HepG2 (cell line): ENCODE data around the gene RPTOR. TPM values are rescaled to one million over a fixed set of nuclear protein-coding genes. Genes with fewer than 3 reads are reported as not detected.

Source experiments
- ATAC-seq: fragments of 200-7000 bp; cut with Tn5 transposase; 3 replicates; pipeline ENCODE4 v1.9.1; 2020; ENCODE audit warnings: mild to moderate bottlenecking, moderate library complexity
- BruUV-seq: library from RNA; stranded (reverse); fragments of 400-500 nt; replicated peaks from 2 replicates; lab custom pipeline; 2021; lab: Mats Ljungman, UMichigan
- CTCF ChIA-PET: fragments of 300-600 bp; formaldehyde crosslinking; extraction: SDS; loops from one replicate; lab custom pipeline; 2021; ENCODE audit warnings: low total read pairs, inconsistent platforms, low intra/inter-chr PET ratio; lab: Yijun Ruan, JAX
- POLR2A ChIA-PET: fragments of 350-600 bp; sonication (Branson Sonifier 250); formaldehyde crosslinking; loops from one replicate; lab custom pipeline; 2020; ENCODE audit warnings: antibody characterized with exemption, inconsistent platforms; lab: Yijun Ruan, JAX
- DNase-seq: peaks from one replicate; pipeline ENCODE4 v3.0.0-alpha.2; 2015; ENCODE audit warnings: low spot score
- FAIRE-seq: peaks from 3 replicates; lab custom pipeline; 2011; peaks lifted over from hg19 to GRCh38; lab: Jason Lieb, UNC
- H2AFZ ChIP-seq: one replicate; pipeline ENCODE4 v1.6.1; 2011; ENCODE audit warnings: low read length, inconsistent platforms
- H3K27ac ChIP-seq: fragments of 300-600 bp; 3 replicates; pipeline ENCODE4 v1.8.0; 2011; ENCODE audit warnings: mixed run types, mild to moderate bottlenecking, mixed read lengths, low read length, inconsistent platforms; ENCODE audit not compliant: insufficient read depth; ENCODE audit errors: extremely low read length
- H3K27me3 ChIP-seq, 2 experiments: fragments of 200-600 bp in 1 of 2; 2 replicates in 1 of 2; 3 replicates in 1 of 2; pipeline versions ENCODE4 v1.6.0 to v1.8.0; 2011; ENCODE audit warnings: low read length in 2 of 2, mild to moderate bottlenecking in 2 of 2, moderate library complexity in 2 of 2, inconsistent platforms in 1 of 2; ENCODE audit not compliant: insufficient read depth in 2 of 2, control insufficient read depth in 1 of 2
- H3K36me3 ChIP-seq, 2 experiments: fragments of 200-600 bp in 1 of 2; replicated peaks in 1 of 2; 2 replicates in 1 of 2; 3 replicates in 1 of 2; pipeline versions ENCODE4 v1.5.1 to v1.8.0; 2011; ENCODE audit warnings: low read length in 2 of 2, inconsistent platforms in 1 of 2; ENCODE audit not compliant: insufficient read depth in 2 of 2, control insufficient read depth in 1 of 2
- H3K4me1 ChIP-seq: 2 replicates; pipeline ENCODE4 v1.5.1; 2012; ENCODE audit warnings: low read length, inconsistent platforms; ENCODE audit not compliant: insufficient read depth
- H3K4me2 ChIP-seq: 2 replicates; pipeline ENCODE4 v1.6.0; 2011; ENCODE audit warnings: low read depth, low read length, inconsistent platforms
- H3K4me3 ChIP-seq, 3 experiments: fragments of 200-600 bp in 1 of 3; sonication (generic), shearing (Covaris generic) in 1 of 3; replicated peaks in 1 of 3; 2 replicates each; pipeline ENCODE4 v1.5.1; 2011 to 2016; ENCODE audit warnings: low read length in 3 of 3, inconsistent platforms in 2 of 3, low read depth in 2 of 3, mild to moderate bottlenecking in 2 of 3, control low read depth in 1 of 3, mixed read lengths in 1 of 3; ENCODE audit not compliant: insufficient read depth in 1 of 3
- H3K79me2 ChIP-seq: one replicate; pipeline ENCODE4 v1.6.1; 2011; ENCODE audit warnings: low read length, inconsistent platforms; ENCODE audit not compliant: insufficient read depth
- H3K9ac ChIP-seq: 2 replicates; pipeline ENCODE4 v1.6.0; 2011; ENCODE audit warnings: mild to moderate bottlenecking, low read depth, low read length, inconsistent platforms; ENCODE audit not compliant: insufficient read depth
- H3K9me3 ChIP-seq: 2 replicates; pipeline ENCODE4 v1.5.1; 2012; ENCODE audit warnings: mild to moderate bottlenecking, low read length
- H4K20me1 ChIP-seq: 2 replicates; pipeline ENCODE4 v1.6.0; 2011; ENCODE audit warnings: inconsistent platforms, mild to moderate bottlenecking, low read length, moderate library complexity; ENCODE audit not compliant: insufficient read depth
- BRD4 ChIP-seq: sonication (generic); formaldehyde crosslinking; IDR thresholded peaks from 2 replicates; pipeline ENCODE4 v1.4.0; 2020; ENCODE audit warnings: missing genetic modification reagents
- EZH2 ChIP-seq: conservative IDR thresholded peaks from 2 replicates; pipeline ENCODE4 v1.6.1; 2012; ENCODE audit warnings: mild to moderate bottlenecking, low read depth, low read length, moderate library complexity
- FOXO1 ChIP-seq: sonication (generic); formaldehyde crosslinking; IDR thresholded peaks from 2 replicates; pipeline ENCODE4 v1.4.0; 2020; ENCODE audit warnings: missing genetic modification reagents
- HOXA9 ChIP-seq: sonication (generic); formaldehyde crosslinking; IDR thresholded peaks from 2 replicates; pipeline ENCODE4 v1.8.1; 2022; ENCODE audit warnings: missing genetic modification reagents, mild to moderate bottlenecking, moderate library complexity, borderline replicate concordance
- MNT ChIP-seq: fragments of 450-650 bp; IDR thresholded peaks from 2 replicates; pipeline ENCODE4 v1.6.1; 2016
- NR2F6 ChIP-seq, 2 experiments: IDR thresholded peaks; 2 replicates each; pipeline ENCODE4 v1.6.1; 2016; ENCODE audit warnings: antibody characterized with exemption in 1 of 2, mild to moderate bottlenecking in 1 of 2
- PHF5A ChIP-seq: IDR thresholded peaks from one replicate; pipeline ENCODE4 v1.6.1; 2018; ENCODE audit warnings: low read depth, missing genetic modification reagents; ENCODE audit not compliant: unreplicated experiment
- RARA ChIP-seq: IDR thresholded peaks from 2 replicates; pipeline ENCODE4 v1.6.1; 2016; ENCODE audit warnings: missing genetic modification reagents, missing compliant biosample characterization
- STAT5B ChIP-seq: sonication (generic); formaldehyde crosslinking; IDR thresholded peaks from 2 replicates; pipeline ENCODE4 v1.4.0; 2020; ENCODE audit warnings: missing genetic modification reagents
- ZNF3 ChIP-seq: IDR thresholded peaks from 2 replicates; pipeline ENCODE4 v1.7.0; 2017; ENCODE audit warnings: inconsistent platforms
- ZNF317 ChIP-seq: sonication (generic); formaldehyde crosslinking; IDR thresholded peaks from 2 replicates; pipeline ENCODE4 v1.5.0; 2020; ENCODE audit warnings: mild to moderate bottlenecking, missing genetic modification reagents
- ZNF367 ChIP-seq: sonication (generic); formaldehyde crosslinking; IDR thresholded peaks from 2 replicates; pipeline ENCODE4 v1.4.0; 2020; ENCODE audit warnings: missing genetic modification reagents, borderline replicate concordance
- ZNF660 ChIP-seq: sonication (generic); formaldehyde crosslinking; IDR thresholded peaks from 2 replicates; pipeline ENCODE4 v1.5.1; 2020; ENCODE audit warnings: mild to moderate bottlenecking, low read depth, missing genetic modification reagents, borderline replicate concordance
- ZNF672 ChIP-seq: sonication (generic); formaldehyde crosslinking; IDR thresholded peaks from 2 replicates; pipeline ENCODE4 v1.8.1; 2022; ENCODE audit warnings: missing genetic modification reagents
- WGBS: methylation state at CpG from one replicate; pipeline ENCODE4 v1.1.6; 2017; ENCODE audit warnings: low lambda C conversion rate; 5-methylcytosine and 5-hydroxymethylcytosine counted together
- in situ Hi-C: cut with HindIII; loops from 2 replicates; pipeline ENCODE4 v1.10.0; 2017; ENCODE audit warnings: low pct_unique_long_range_greater_than_20kb; ENCODE audit not compliant: extremely low pct_ligation_motif_present
- intact Hi-C: fragments of 100-400 bp; cut with micrococcal nuclease; formaldehyde crosslinking; loops from one replicate; pipeline ENCODE4 v1.10.0; 2022; ENCODE audit not compliant: unreplicated experiment
- polyA plus RNA-seq, 8 experiments: library from polyadenylated mRNA; depleted of rRNA in 3 of 8; stranded (reverse) in 7 of 8; unstranded in 1 of 8; fragments of >200 nt; fragmentation: Illumina TruSeq in 4 of 8; extraction: Trizol in 4 of 8; gene quantifications; 2 replicates each; pipeline versions ENCODE4 v1.2.1 to v1.2.3, GENCODE V29; 2011 to 2016; ENCODE audit warnings: low read depth in 4 of 8, missing spikeins in 1 of 8, mixed read lengths in 1 of 8; ENCODE audit not compliant: insufficient read depth in 1 of 8
- total RNA-seq, 5 experiments: library from RNA; depleted of rRNA; stranded (reverse); fragments of >200 nt; fragmentation: Illumina TruSeq; extraction: Trizol; gene quantifications; 2 replicates each; pipeline ENCODE4 v1.2.3, GENCODE V29; 2016; ENCODE audit warnings: low read depth in 1 of 5
- TF ChIP-seq, protein P1 (sequence below): IDR thresholded peaks from 2 replicates; pipeline ENCODE4 v1.6.1; 2018; ENCODE audit warnings: missing genetic modification reagents
- TF ChIP-seq, protein P2 (sequence below): sonication (generic); formaldehyde crosslinking; IDR thresholded peaks from 2 replicates; pipeline ENCODE4 v1.4.0; 2020; ENCODE audit warnings: missing genetic modification reagents

RPTOR gene
- total and polyA plus RNA-seq, 2 of the 13 experiments (the other 11 are each of a cell fraction or from before 2014, with no cell fraction given), result 6.6 to 25.3 TPM

GRCh38 chr17:80731323-80731722, 186.7 kb downstream of the RPTOR start:
- TF ChIP-seq BRD4 (CRISPR knock-in tag), result no peak
- no peak for TF ChIP-seq MNT
- TF ChIP-seq ZNF317 (CRISPR knock-in tag), result no peak
- TF ChIP-seq ZNF672 (CRISPR knock-in tag), result no peak
- no peak for TF ChIP-seq RARA (CRISPR knock-in tag)
- no peak for TF ChIP-seq EZH2
- no peak for TF ChIP-seq PHF5A
- POLR2A ChIA-PET, result no interaction called here
- no peaks in the 10 kb centered on the region for H4K20me1 ChIP-seq
- 93% methylated on average over 7 of the region's 7 CpGs for WGBS
- peaks cover 15 to 37% of the 10 kb centered on the region in 2 experiments; a peak in 4 of 5 replicates for H3K36me3 ChIP-seq
- no peak for DNase-seq
- H3K9ac ChIP-seq, result no peak overlapping the region
- no peaks in the 10 kb centered on the region for H3K4me1 ChIP-seq
- CTCF ChIA-PET, result no interaction called here
- no TSS peak for BruUV-seq
- H3K79me2 ChIP-seq, result peaks cover 3% of the 10 kb centered on the region
- H3K9me3 ChIP-seq, result no peaks in the 10 kb centered on the region
- intact Hi-C loops, result no loop called here
- no peak overlapping the region for H3K27ac ChIP-seq
- no peaks in the 10 kb centered on the region for H3K27me3 ChIP-seq
- H3K4me3 ChIP-seq, result no peak overlapping the region
- in situ Hi-C loops, result no loop called here
- ATAC-seq, result no peak
- no peak overlapping the region for H3K4me2 ChIP-seq
- H2AFZ ChIP-seq, result no peak overlapping the region
- no peak for FAIRE-seq

DNA sequence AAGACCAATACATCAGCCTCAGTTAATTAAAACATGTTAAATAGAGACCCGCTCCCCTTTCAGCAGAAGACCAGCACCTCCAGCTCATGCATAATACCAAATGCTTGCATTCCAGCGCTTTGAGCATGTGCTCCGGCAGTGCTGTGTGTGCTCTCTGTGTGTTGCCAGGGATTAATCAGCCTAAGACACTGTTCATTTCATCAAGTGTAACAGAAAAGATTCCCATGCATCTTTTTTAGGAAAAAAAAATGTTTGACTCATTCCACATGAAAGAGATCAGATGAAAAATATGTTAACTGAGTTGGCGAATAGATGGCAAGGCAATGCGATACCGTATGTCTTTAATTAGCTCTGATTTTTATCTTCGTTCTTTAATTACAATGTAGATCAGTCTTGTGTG, 187.6 kb downstream of the RPTOR start:
- no peak overlapping the region for H2AFZ ChIP-seq
- 98% methylated on average over 7 of the region's 7 CpGs for WGBS
- H3K4me2 ChIP-seq, result no peak overlapping the region
- no peak overlapping the region for H3K9ac ChIP-seq
- no peaks in the 10 kb centered on the region for H3K27me3 ChIP-seq
- no peaks in the 10 kb centered on the region for H3K9me3 ChIP-seq
- in situ Hi-C loops, result no loop called here
- CTCF ChIA-PET, result no interaction called here
- no peak for FAIRE-seq
- H3K4me3 ChIP-seq, result no peak overlapping the region
- BruUV-seq, result no TSS peak
- POLR2A ChIA-PET, result no interaction called here
- no peaks in the 10 kb centered on the region for H3K4me1 ChIP-seq
- peaks cover 3% of the 10 kb centered on the region for H3K79me2 ChIP-seq
- no peak overlapping the region for H3K27ac ChIP-seq
- ATAC-seq, result no peak
- DNase-seq, result no peak
- peaks cover 16 to 40% of the 10 kb centered on the region in 2 experiments for H3K36me3 ChIP-seq
- intact Hi-C loops, result no loop called here
- H4K20me1 ChIP-seq, result no peaks in the 10 kb centered on the region
- TF ChIP-seq FOXO1 (CRISPR knock-in tag), result no peak
- TF ChIP-seq ZNF367 (CRISPR knock-in tag), result no peak
- TF ChIP-seq HOXA9 (CRISPR knock-in tag), result no peak
- TF ChIP-seq STAT5B (CRISPR knock-in tag), result no peak
- no peak for TF ChIP-seq NR2F6 (IDR thresholded peaks at IDR 0.05)
- TF ChIP-seq NR2F6 (CRISPR knock-in tag; IDR thresholded peaks at IDR 0.05), result no peak
- TF ChIP-seq, protein P1, sequence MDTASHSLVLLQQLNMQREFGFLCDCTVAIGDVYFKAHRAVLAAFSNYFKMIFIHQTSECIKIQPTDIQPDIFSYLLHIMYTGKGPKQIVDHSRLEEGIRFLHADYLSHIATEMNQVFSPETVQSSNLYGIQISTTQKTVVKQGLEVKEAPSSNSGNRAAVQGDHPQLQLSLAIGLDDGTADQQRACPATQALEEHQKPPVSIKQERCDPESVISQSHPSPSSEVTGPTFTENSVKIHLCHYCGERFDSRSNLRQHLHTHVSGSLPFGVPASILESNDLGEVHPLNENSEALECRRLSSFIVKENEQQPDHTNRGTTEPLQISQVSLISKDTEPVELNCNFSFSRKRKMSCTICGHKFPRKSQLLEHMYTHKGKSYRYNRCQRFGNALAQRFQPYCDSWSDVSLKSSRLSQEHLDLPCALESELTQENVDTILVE (CRISPR knock-in tag), result no peak
- no peak for TF ChIP-seq ZNF660 (CRISPR knock-in tag)
- TF ChIP-seq, protein P2, sequence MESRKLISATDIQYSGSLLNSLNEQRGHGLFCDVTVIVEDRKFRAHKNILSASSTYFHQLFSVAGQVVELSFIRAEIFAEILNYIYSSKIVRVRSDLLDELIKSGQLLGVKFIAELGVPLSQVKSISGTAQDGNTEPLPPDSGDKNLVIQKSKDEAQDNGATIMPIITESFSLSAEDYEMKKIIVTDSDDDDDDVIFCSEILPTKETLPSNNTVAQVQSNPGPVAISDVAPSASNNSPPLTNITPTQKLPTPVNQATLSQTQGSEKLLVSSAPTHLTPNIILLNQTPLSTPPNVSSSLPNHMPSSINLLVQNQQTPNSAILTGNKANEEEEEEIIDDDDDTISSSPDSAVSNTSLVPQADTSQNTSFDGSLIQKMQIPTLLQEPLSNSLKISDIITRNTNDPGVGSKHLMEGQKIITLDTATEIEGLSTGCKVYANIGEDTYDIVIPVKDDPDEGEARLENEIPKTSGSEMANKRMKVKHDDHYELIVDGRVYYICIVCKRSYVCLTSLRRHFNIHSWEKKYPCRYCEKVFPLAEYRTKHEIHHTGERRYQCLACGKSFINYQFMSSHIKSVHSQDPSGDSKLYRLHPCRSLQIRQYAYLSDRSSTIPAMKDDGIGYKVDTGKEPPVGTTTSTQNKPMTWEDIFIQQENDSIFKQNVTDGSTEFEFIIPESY (CRISPR knock-in tag), result no peak
- TF ChIP-seq ZNF3 (CRISPR knock-in tag), result no peak
